HepG2 (cell line): Measurements from ENCODE around the gene WNT1. TPM values are rescaled to one million over a fixed set of nuclear protein-coding genes. Genes with fewer than 3 reads are reported as not detected.

ENCODE experiments used
- ATAC-seq: fragments of 200-7000 bp; cut with Tn5 transposase; 3 replicates; pipeline ENCODE4 v1.9.1; 2020; ENCODE audit warnings: mild to moderate bottlenecking, moderate library complexity
- BruUV-seq: library from RNA; stranded (reverse); fragments of 400-500 nt; replicated peaks from 2 replicates; lab custom pipeline; 2021; lab: Mats Ljungman, UMichigan
- CTCF ChIA-PET: fragments of 300-600 bp; formaldehyde crosslinking; extraction: SDS; loops from one replicate; lab custom pipeline; 2021; ENCODE audit warnings: low total read pairs, inconsistent platforms, low intra/inter-chr PET ratio; lab: Yijun Ruan, JAX
- POLR2A ChIA-PET: fragments of 350-600 bp; sonication (Branson Sonifier 250); formaldehyde crosslinking; loops from one replicate; lab custom pipeline; 2020; ENCODE audit warnings: antibody characterized with exemption, inconsistent platforms; lab: Yijun Ruan, JAX
- DNase-seq: peaks from one replicate; pipeline ENCODE4 v3.0.0-alpha.2; 2015; ENCODE audit warnings: low spot score
- FAIRE-seq: peaks from 3 replicates; lab custom pipeline; 2011; peaks lifted over from hg19 to GRCh38; lab: Jason Lieb, UNC
- H2AFZ ChIP-seq: one replicate; pipeline ENCODE4 v1.6.1; 2011; ENCODE audit warnings: low read length, inconsistent platforms
- H3K27ac ChIP-seq: fragments of 300-600 bp; 3 replicates; pipeline ENCODE4 v1.8.0; 2011; ENCODE audit warnings: mixed run types, mild to moderate bottlenecking, mixed read lengths, low read length, inconsistent platforms; ENCODE audit not compliant: insufficient read depth; ENCODE audit errors: extremely low read length
- H3K27me3 ChIP-seq, 2 experiments: fragments of 200-600 bp in 1 of 2; 2 replicates in 1 of 2; 3 replicates in 1 of 2; pipeline versions ENCODE4 v1.6.0 to v1.8.0; 2011; ENCODE audit warnings: low read length in 2 of 2, mild to moderate bottlenecking in 2 of 2, moderate library complexity in 2 of 2, inconsistent platforms in 1 of 2; ENCODE audit not compliant: insufficient read depth in 2 of 2, control insufficient read depth in 1 of 2
- H3K36me3 ChIP-seq, 2 experiments: fragments of 200-600 bp in 1 of 2; replicated peaks in 1 of 2; 2 replicates in 1 of 2; 3 replicates in 1 of 2; pipeline versions ENCODE4 v1.5.1 to v1.8.0; 2011; ENCODE audit warnings: low read length in 2 of 2, inconsistent platforms in 1 of 2; ENCODE audit not compliant: insufficient read depth in 2 of 2, control insufficient read depth in 1 of 2
- H3K4me1 ChIP-seq: 2 replicates; pipeline ENCODE4 v1.5.1; 2012; ENCODE audit warnings: low read length, inconsistent platforms; ENCODE audit not compliant: insufficient read depth
- H3K4me2 ChIP-seq: 2 replicates; pipeline ENCODE4 v1.6.0; 2011; ENCODE audit warnings: low read depth, low read length, inconsistent platforms
- H3K4me3 ChIP-seq, 3 experiments: fragments of 200-600 bp in 1 of 3; sonication (generic), shearing (Covaris generic) in 1 of 3; replicated peaks in 1 of 3; 2 replicates each; pipeline ENCODE4 v1.5.1; 2011 to 2016; ENCODE audit warnings: low read length in 3 of 3, inconsistent platforms in 2 of 3, low read depth in 2 of 3, mild to moderate bottlenecking in 2 of 3, control low read depth in 1 of 3, mixed read lengths in 1 of 3; ENCODE audit not compliant: insufficient read depth in 1 of 3
- H3K79me2 ChIP-seq: one replicate; pipeline ENCODE4 v1.6.1; 2011; ENCODE audit warnings: low read length, inconsistent platforms; ENCODE audit not compliant: insufficient read depth
- H3K9ac ChIP-seq: 2 replicates; pipeline ENCODE4 v1.6.0; 2011; ENCODE audit warnings: mild to moderate bottlenecking, low read depth, low read length, inconsistent platforms; ENCODE audit not compliant: insufficient read depth
- H3K9me3 ChIP-seq: 2 replicates; pipeline ENCODE4 v1.5.1; 2012; ENCODE audit warnings: mild to moderate bottlenecking, low read length
- H4K20me1 ChIP-seq: 2 replicates; pipeline ENCODE4 v1.6.0; 2011; ENCODE audit warnings: inconsistent platforms, mild to moderate bottlenecking, low read length, moderate library complexity; ENCODE audit not compliant: insufficient read depth
- CEBPG ChIP-seq: IDR thresholded peaks from 2 replicates; pipeline ENCODE4 v1.6.1; 2016
- E2F5 ChIP-seq: sonication (generic); formaldehyde crosslinking; conservative IDR thresholded peaks from 2 replicates; pipeline ENCODE4 v1.4.0; 2020; ENCODE audit warnings: missing genetic modification reagents
- ELF3 ChIP-seq: IDR thresholded peaks from 2 replicates; pipeline ENCODE4 v1.6.1; 2016; ENCODE audit warnings: missing genetic modification reagents, missing compliant biosample characterization
- KDM5B ChIP-seq: sonication (generic); formaldehyde crosslinking; IDR thresholded peaks from 2 replicates; pipeline ENCODE4 v1.4.0; 2020; ENCODE audit warnings: missing genetic modification reagents, mild to moderate bottlenecking, borderline replicate concordance
- MZF1 ChIP-seq: sonication (generic); formaldehyde crosslinking; IDR thresholded peaks from 2 replicates; pipeline ENCODE4 v1.8.1; 2023; ENCODE audit warnings: mild to moderate bottlenecking, missing genetic modification reagents, borderline replicate concordance
- NFE2L2 ChIP-seq: fragments of 150-350 bp; IDR thresholded peaks from 2 replicates; pipeline ENCODE4 v1.6.1; 2014; ENCODE audit warnings: low read length
- NR1H2 ChIP-seq: sonication (generic); formaldehyde crosslinking; IDR thresholded peaks from 2 replicates; pipeline ENCODE4 v1.8.1; 2022; ENCODE audit warnings: low read depth, missing genetic modification reagents, borderline replicate concordance
- SMAD9 ChIP-seq: sonication (generic); formaldehyde crosslinking; IDR thresholded peaks from 2 replicates; pipeline ENCODE4 v1.5.1; 2020; ENCODE audit warnings: mild to moderate bottlenecking, missing genetic modification reagents
- UBTF ChIP-seq: sonication (generic); formaldehyde crosslinking; IDR thresholded peaks from 2 replicates; pipeline ENCODE4 v1.4.0; 2020; ENCODE audit warnings: mild to moderate bottlenecking, missing genetic modification reagents
- ZBTB43 ChIP-seq: sonication (generic); formaldehyde crosslinking; conservative IDR thresholded peaks from 2 replicates; pipeline ENCODE4 v1.4.0; 2020; ENCODE audit warnings: missing genetic modification reagents
- ZBTB46 ChIP-seq: sonication (generic); formaldehyde crosslinking; IDR thresholded peaks from 2 replicates; pipeline ENCODE4 v1.4.0; 2020; ENCODE audit warnings: mild to moderate bottlenecking, missing genetic modification reagents, borderline replicate concordance
- ZFAT ChIP-seq: sonication (generic); formaldehyde crosslinking; conservative IDR thresholded peaks from 2 replicates; pipeline ENCODE4 v1.8.1; 2023; ENCODE audit warnings: missing genetic modification reagents, inconsistent platforms
- ZNF253 ChIP-seq: sonication (generic); formaldehyde crosslinking; IDR thresholded peaks from 2 replicates; pipeline ENCODE4 v1.8.0; 2022; ENCODE audit warnings: mild to moderate bottlenecking, missing genetic modification reagents, borderline replicate concordance
- ZNF34 ChIP-seq: sonication (generic); formaldehyde crosslinking; IDR thresholded peaks from 2 replicates; pipeline ENCODE4 v1.4.0; 2020; ENCODE audit warnings: mild to moderate bottlenecking, missing genetic modification reagents, borderline replicate concordance
- ZNF343 ChIP-seq: sonication (generic); formaldehyde crosslinking; IDR thresholded peaks from 2 replicates; pipeline ENCODE4 v1.4.0; 2020; ENCODE audit warnings: mild to moderate bottlenecking, missing genetic modification reagents
- ZNF432 ChIP-seq: sonication (generic); formaldehyde crosslinking; IDR thresholded peaks from 2 replicates; pipeline ENCODE4 v1.5.0; 2020; ENCODE audit warnings: missing genetic modification reagents, mild to moderate bottlenecking, borderline replicate concordance
- ZNF784 ChIP-seq: sonication (generic); formaldehyde crosslinking; IDR thresholded peaks from 2 replicates; pipeline ENCODE4 v1.5.1; 2020; ENCODE audit warnings: missing genetic modification reagents, mild to moderate bottlenecking, borderline replicate concordance
- WGBS: methylation state at CpG from one replicate; pipeline ENCODE4 v1.1.6; 2017; ENCODE audit warnings: low lambda C conversion rate; 5-methylcytosine and 5-hydroxymethylcytosine counted together
- in situ Hi-C: cut with HindIII; loops from 2 replicates; pipeline ENCODE4 v1.10.0; 2017; ENCODE audit warnings: low pct_unique_long_range_greater_than_20kb; ENCODE audit not compliant: extremely low pct_ligation_motif_present
- intact Hi-C: fragments of 100-400 bp; cut with micrococcal nuclease; formaldehyde crosslinking; loops from one replicate; pipeline ENCODE4 v1.10.0; 2022; ENCODE audit not compliant: unreplicated experiment
- polyA plus RNA-seq, 8 experiments: library from polyadenylated mRNA; depleted of rRNA in 3 of 8; stranded (reverse) in 7 of 8; unstranded in 1 of 8; fragments of >200 nt; fragmentation: Illumina TruSeq in 4 of 8; extraction: Trizol in 4 of 8; gene quantifications; 2 replicates each; pipeline versions ENCODE4 v1.2.1 to v1.2.3, GENCODE V29; 2011 to 2016; ENCODE audit warnings: low read depth in 4 of 8, missing spikeins in 1 of 8, mixed read lengths in 1 of 8; ENCODE audit not compliant: insufficient read depth in 1 of 8
- total RNA-seq, 5 experiments: library from RNA; depleted of rRNA; stranded (reverse); fragments of >200 nt; fragmentation: Illumina TruSeq; extraction: Trizol; gene quantifications; 2 replicates each; pipeline ENCODE4 v1.2.3, GENCODE V29; 2016; ENCODE audit warnings: low read depth in 1 of 5

The WNT1 gene
- total and polyA plus RNA-seq, 2 of the 13 experiments (the other 11 are each of a cell fraction or from before 2014, with no cell fraction given): not detected

GRCh38 chr12:48952691-48953090 lies 25.4 kb upstream of the WNT1 start:
- Histone ChIP-seq H3K4me1 (peaks cover 31% of the 10 kb centered on the region), H3K79me2 (peaks cover 43% of the 10 kb centered on the region), H2AFZ (no peak overlapping the region), H3K9me3 (no peaks in the 10 kb centered on the region), H3K27me3 (no peaks in the 10 kb centered on the region), H4K20me1 (peaks cover 6% of the 10 kb centered on the region; the same call in 1 of the 2 replicates), H3K9ac (no peak overlapping the region), H3K4me3 (no peak overlapping the region), H3K4me2 (no peak overlapping the region)
- 87% methylated on average over 4 of the region's 4 CpGs for WGBS
- FAIRE-seq (no peak), DNase-seq (no peak), ATAC-seq (no peak)
- in situ Hi-C loops (no loop called here), intact Hi-C loops (no loop called here)
- POLR2A ChIA-PET: interaction anchor here (1.5 kb wide), 1 partner anchor 87 kb away, joined by 3 read pairs; the partner anchor contains the start of gene RND1
- CTCF ChIA-PET: no interaction called here
- TF ChIP-seq ZNF432 (no peak), MZF1 (CRISPR knock-in tag) (no peak), ZNF34 (no peak), NR1H2 (CRISPR knock-in tag) (no peak), ZNF343 (CRISPR knock-in tag) (no peak), UBTF (CRISPR knock-in tag) (no peak), ELF3 (CRISPR knock-in tag) (no peak), ZBTB43 (CRISPR knock-in tag) (no peak), NFE2L2 (no peak), E2F5 (CRISPR knock-in tag) (no peak), ZFAT (CRISPR knock-in tag) (no peak), CEBPG (no peak), SMAD9 (CRISPR knock-in tag) (no peak), KDM5B (CRISPR knock-in tag) (no peak), ZBTB46 (no peak), ZNF784 (CRISPR knock-in tag) (no peak), ZNF253 (CRISPR knock-in tag) (no peak)
- TF ChIP-seq, all 625 proteins: peak for 0
- Histone ChIP-seq H3K27ac (no peak overlapping the region), H3K36me3 (peaks cover 0 to 22% of the 10 kb centered on the region in 2 experiments; a peak in 2 of 5 replicates)
- no TSS peak for BruUV-seq
